ENCODE data around the gene LDAH.

LDAH gene

GRCh38 chr2:20822535-20823490 lies at the start of gene LDAH:
LDAH (minus strand) TSS chr2:20823101; CDS start chr2:20801463, 21,638 bp downstream.
- H3K27ac ChIP-seq, result peak within 1 kb of the TSS; percentile 93

GRCh38 chr2:20868377-20868776 lies 45.5 kb upstream of the LDAH start:
- H3K27ac ChIP-seq, result no peak overlapping the region
- no peak for DNase-seq (ENCODE audit: low read depth, low spot score)

More at GRCh38 chr2:20822535-20823490, at the start of gene LDAH:
- no peak for DNase-seq (ENCODE audit: low read depth, low spot score)

GRCh38 chr2:20862850-20863249 lies 39.9 kb upstream of the LDAH start:
- no peak for DNase-seq (ENCODE audit: low read depth, low spot score)
- H3K27ac ChIP-seq, result no peak overlapping the region

DNA sequence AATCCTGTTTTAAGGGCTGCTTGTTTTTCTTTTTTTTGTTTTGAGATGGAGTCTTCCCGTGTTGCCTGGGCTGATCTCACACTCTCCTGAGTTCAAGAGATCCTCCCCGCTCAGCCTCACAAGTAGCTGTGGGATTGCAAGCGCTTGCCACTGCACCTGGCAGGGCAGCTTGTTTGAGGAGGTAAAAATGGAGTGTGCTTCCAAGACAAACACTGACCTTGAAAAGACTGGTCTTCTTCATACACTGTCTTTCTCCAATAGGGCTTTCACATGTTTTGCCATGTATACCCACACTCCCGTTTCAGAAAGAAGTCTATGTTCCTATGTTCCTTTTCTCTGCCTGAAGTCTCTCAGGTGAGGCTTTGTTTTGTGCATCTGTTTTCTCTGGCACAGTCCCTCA lies 32.6 kb upstream of the LDAH start:
- H3K27ac ChIP-seq, result no peak overlapping the region
- DNase-seq (ENCODE audit: low read depth, low spot score), result no peak

DNA sequence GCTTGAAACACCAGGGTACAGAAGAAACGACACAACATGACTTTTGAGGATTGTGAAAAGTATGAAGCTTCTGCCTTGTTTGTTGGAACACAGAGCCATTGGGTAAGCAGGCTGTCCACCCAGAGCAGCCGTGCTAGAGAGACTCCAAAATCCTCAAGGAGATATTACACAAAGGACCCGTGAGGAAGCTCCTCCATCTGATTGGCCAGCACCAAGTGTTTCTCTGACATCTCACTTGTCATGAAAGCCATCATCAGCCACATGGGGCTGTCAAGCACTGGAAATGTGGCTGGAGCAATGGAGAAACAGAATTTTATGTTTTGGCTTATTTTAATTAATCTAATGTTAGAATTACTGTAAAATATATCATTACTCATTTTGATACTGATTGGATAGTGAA lies 29.8 kb upstream of the LDAH start:
- no peak overlapping the region for H3K27ac ChIP-seq
- no peak for DNase-seq (ENCODE audit: low read depth, low spot score)

GRCh38 chr2:20852139-20852538 lies 29.2 kb upstream of the LDAH start:
- no peak for DNase-seq (ENCODE audit: low read depth, low spot score)
- no peak overlapping the region for H3K27ac ChIP-seq

GRCh38 chr2:20844246-20844645 lies 21.3 kb upstream of the LDAH start:
- no peak for DNase-seq (ENCODE audit: low read depth, low spot score)
- H3K27ac ChIP-seq, result no peak overlapping the region

- DNase-seq (ENCODE audit: low read depth, low spot score), result no peak
- H3K27ac ChIP-seq, result no peak overlapping the region
These were observed 16.2 kb upstream of the LDAH start for GRCh38 chr2:20839052-20839451.

GRCh38 chr2:20838016-20838415 lies 15.1 kb upstream of the LDAH start:
- H3K27ac ChIP-seq, result no peak overlapping the region

DNA sequence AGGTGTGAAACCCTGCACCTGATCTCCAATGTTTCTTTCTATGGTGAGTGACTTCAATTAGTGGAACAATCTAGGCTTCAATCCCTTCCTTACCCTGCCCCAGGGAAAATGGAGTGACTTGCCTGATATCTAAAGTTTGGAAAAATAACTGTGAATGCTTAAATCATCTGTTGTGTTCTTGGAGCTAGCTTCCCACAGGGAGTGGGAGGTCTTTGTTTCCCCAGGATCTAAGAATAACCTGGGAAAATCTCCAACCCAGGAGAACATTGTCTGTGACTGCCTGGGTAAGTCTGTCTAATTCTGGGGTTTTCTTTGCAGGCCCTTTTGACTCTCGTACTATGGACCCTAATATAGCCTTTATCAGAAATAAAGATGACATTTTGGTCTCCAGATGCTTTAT lies 13.6 kb upstream of the LDAH start:
- DNase-seq (ENCODE audit: low read depth, low spot score), result no peak
- H3K27ac ChIP-seq, result no peak overlapping the region

More at GRCh38 chr2:20838016-20838415, 15.1 kb upstream of the LDAH start:
- DNase-seq (ENCODE audit: low read depth, low spot score), result no peak

- no peak for DNase-seq (ENCODE audit: low read depth, low spot score)
- H3K27ac ChIP-seq, result no peak overlapping the region
These were observed 11.4 kb upstream of the LDAH start for GRCh38 chr2:20834331-20834730.

DNA sequence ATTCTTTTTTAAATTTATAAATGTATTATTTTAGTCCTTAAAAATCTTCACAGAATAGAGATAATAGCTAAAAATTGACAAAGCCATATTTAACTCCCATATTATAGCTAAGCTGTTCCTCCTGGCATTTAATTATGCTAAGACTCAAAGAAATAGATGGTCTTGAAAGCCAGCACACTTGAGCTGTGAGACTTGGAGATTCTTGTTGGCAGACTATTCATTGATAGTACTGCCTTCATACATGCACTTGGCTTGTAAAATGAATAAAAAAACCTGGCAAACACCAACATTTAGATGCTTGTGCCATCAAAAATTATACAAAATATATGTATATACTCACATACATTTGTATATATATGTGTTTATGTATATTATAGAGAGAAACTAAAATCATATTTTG lies 9.7 kb upstream of the LDAH start:
- H3K27ac ChIP-seq, result no peak overlapping the region
- DNase-seq (ENCODE audit: low read depth, low spot score), result no peak

DNA sequence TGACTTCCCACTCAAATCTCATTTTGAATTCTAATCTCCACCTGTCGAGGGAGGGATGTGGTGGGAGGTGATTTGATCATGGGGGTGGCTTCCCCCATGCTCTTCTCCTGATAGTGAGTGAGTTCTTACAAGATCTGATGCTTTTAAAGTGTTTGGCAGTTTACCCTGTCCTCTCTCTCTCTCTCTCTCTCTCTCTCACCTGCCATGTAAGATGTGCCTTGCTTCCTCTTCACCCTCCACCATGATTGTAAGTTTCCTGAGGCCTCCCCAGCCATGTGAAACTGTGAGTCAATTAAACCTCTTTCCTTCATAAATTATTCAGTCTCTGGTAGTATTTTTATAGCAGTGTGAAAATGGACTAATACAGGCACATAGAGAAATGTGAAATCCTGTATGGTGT lies 7.0 kb upstream of the LDAH start:
- H3K27ac ChIP-seq, result no peak overlapping the region

DNA sequence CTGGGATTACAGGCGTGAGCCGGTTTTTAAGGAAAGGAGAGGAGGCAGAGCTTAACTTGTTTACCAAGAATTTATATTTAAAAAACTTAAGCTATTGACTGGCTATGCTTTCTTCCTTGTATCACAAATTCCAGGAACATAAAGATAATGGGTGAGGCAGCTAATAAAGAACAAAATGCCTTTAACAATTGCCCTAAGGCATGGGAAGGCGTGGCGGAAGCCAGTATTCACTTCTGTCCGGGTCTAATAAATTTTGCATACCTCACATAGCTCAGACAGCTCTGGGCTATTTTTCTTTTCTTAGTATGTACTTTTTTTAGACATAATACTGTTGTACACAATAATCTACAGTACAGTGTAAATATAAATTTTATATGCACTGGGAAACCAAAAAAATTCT lies 1.0 kb upstream of the LDAH start:
- peak overlapping the region; percentile 93 for H3K27ac ChIP-seq
- DNase-seq (ENCODE audit: low read depth, low spot score), result peak; percentile 43

More for the DNA sequence above, 7.0 kb upstream of the LDAH start:
- DNase-seq (ENCODE audit: low read depth, low spot score), result no peak

DNA sequence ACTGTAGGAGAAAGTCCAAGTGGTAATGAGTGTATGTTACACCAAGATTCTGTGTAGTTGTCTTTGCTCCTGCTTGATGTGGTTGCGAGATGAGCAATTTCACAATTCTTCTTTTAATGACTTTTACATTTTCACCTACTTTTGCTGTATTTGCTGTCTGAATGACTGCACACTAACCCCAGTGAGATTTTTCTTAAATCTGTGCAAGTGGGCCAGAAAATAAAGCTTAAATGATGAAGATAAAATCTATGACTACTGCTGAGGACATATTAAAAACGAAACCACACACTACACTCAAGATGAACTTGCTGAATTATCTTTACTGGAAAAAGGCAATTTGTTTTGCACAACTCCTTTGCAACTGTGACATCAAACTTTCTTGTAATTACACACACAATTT lies 4.1 kb downstream of the LDAH start:
- no peak overlapping the region for H3K27ac ChIP-seq
- DNase-seq (ENCODE audit: low read depth, low spot score), result no peak

DNA sequence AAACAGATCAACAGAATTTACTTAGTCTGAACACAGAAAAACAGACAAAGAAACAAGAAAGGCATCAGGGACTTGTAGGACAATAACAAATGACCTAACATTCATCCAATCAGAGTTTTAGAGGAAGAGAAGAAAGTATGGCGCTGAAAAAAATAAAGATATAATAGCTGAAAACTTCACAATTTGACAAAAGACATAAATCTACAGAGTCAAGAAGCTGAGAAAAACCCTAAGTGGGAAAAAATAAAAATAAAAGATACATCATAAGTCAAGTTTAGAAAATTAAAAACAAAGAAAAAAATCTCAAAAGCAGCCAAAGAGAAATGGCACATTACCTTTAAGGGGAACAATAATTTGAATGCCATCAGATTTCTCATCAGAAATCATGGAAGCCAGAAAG lies 7.7 kb downstream of the LDAH start:
- no peak overlapping the region for H3K27ac ChIP-seq
- no peak for DNase-seq (ENCODE audit: low read depth, low spot score)

DNA sequence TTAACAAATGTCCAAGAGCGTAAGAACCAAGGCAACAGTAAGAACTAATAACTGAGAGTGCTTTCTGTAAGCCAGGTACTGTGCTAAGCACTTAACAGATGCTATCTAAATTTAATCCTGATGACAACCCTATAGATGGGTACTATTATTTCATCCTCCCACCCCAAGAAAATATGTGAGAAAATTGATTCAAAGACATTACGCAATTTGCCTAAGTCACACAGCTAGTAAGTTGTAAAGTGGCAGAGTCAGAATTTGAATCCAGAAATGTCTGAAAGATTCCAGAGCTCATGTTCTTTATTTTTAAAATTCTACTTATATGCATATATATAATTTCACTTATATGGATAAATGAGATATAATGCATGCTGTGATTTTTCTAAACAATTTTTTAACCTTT lies 10.1 kb downstream of the LDAH start:
- no peak for DNase-seq (ENCODE audit: low read depth, low spot score)
- H3K27ac ChIP-seq, result no peak overlapping the region

- H3K27ac ChIP-seq, result no peak overlapping the region
- no peak for DNase-seq (ENCODE audit: low read depth, low spot score)
These were observed 16.6 kb downstream of the LDAH start for GRCh38 chr2:20806286-20806685.

GRCh38 chr2:20803974-20804373 lies 18.9 kb downstream of the LDAH start:
- DNase-seq (ENCODE audit: low read depth, low spot score), result no peak
- no peak overlapping the region for H3K27ac ChIP-seq

- DNase-seq (ENCODE audit: low read depth, low spot score), result no peak
These were observed 19.6 kb downstream of the LDAH start for GRCh38 chr2:20803226-20803682.

GRCh38 chr2:20797096-20797495 lies 25.8 kb downstream of the LDAH start:
- no peak for DNase-seq (ENCODE audit: low read depth, low spot score)
- peak overlapping the region; percentile 28 for H3K27ac ChIP-seq

More at GRCh38 chr2:20803226-20803682, 19.6 kb downstream of the LDAH start:
- no peak overlapping the region for H3K27ac ChIP-seq

DNA sequence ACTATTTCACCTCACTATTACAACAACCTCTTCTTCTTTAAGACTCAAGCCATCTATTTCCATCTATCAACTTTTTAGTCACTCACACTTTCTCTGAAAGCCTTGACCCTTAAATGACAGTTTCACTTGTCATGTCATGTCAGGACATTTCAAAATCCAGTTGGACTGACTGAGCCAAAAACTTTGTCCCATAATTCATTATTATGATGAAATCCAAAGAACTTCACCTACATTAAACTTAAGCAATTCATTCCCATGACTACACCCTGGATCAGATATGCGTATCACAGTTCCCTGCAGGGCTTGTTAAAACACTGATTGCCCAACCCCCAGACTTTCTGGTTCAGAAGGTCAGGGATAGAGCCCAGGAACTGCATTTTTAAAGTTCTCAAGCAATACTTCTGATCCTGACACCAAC lies 26.5 kb downstream of the LDAH start:
- DNase-seq (ENCODE audit: low read depth, low spot score), result peak; percentile 78
- H3K27ac ChIP-seq, result peak overlapping the region; percentile 28
